K562 (cell line): Measurements from ENCODE around the gene HNRNPF. TPM values are rescaled to one million over a fixed set of nuclear protein-coding genes. Genes with fewer than 3 reads are reported as not detected.
A peak's percentile ranks its signal among the peaks of the same experiment; 100 is the strongest.

Experiments used
- DNMT1 ChIP-seq: fragments of 450-650 bp; IDR thresholded peaks from 2 replicates; pipeline ENCODE4 v1.6.1; 2016; ENCODE audit warnings: antibody characterized with exemption, mild to moderate bottlenecking
- FOXM1 ChIP-seq, 2 experiments: fragments of 450-650 bp in 1 of 2; sonication (generic) in 1 of 2; formaldehyde crosslinking in 1 of 2; IDR thresholded peaks; 2 replicates each; pipeline versions ENCODE4 v1.6.1 to v1.9.0; 2017 to 2022; ENCODE audit warnings: low read depth in 2 of 2, mild to moderate bottlenecking in 2 of 2, missing genetic modification reagents in 1 of 2, moderate library complexity in 1 of 2
- IFI16 ChIP-seq: fragments of 250-450 bp; sonication (Bioruptor Pico); IDR thresholded peaks from 2 replicates; pipeline ENCODE4 v2.1.2; 2022; ENCODE audit warnings: mild to moderate bottlenecking, inconsistent platforms
- KDM5B ChIP-seq: fragments of 200-600 bp; sonication (generic); IDR thresholded peaks from 2 replicates; pipeline ENCODE4 v1.6.1; 2012; ENCODE audit warnings: low read depth, mild to moderate bottlenecking, moderate library complexity, low read length, control low read depth, inconsistent platforms; ENCODE audit not compliant: insufficient replicate concordance
- MCM2 ChIP-seq: fragments of 450-650 bp; IDR thresholded peaks from 2 replicates; pipeline ENCODE4 v1.6.1; 2017; ENCODE audit warnings: low read depth, mild to moderate bottlenecking
- PHB2 ChIP-seq: fragments of 450-650 bp; IDR thresholded peaks from 2 replicates; pipeline ENCODE4 v1.6.1; 2017; ENCODE audit warnings: low read depth
- RB1 ChIP-seq: fragments of 450-650 bp; IDR thresholded peaks from 2 replicates; pipeline ENCODE4 v1.6.1; 2017; ENCODE audit warnings: low read depth, mild to moderate bottlenecking
- SMAD1 ChIP-seq: fragments of 150-350 bp; IDR thresholded peaks from 2 replicates; pipeline ENCODE4 v1.6.1; 2014; ENCODE audit warnings: low read length, low read depth; ENCODE audit not compliant: partially characterized antibody
- ZBTB11 ChIP-seq, 3 experiments: fragments of 200-800 bp in 1 of 3; fragments of 250-450 bp in 1 of 3; fragments of 450-650 bp in 1 of 3; sonication (Bioruptor Pico) in 1 of 3; sonication (Bioruptor generic) in 1 of 3; formaldehyde crosslinking in 1 of 3; IDR thresholded peaks; 2 replicates each; pipeline versions ENCODE4 v1.6.1 to v1.8.0; 2016 to 2022; ENCODE audit warnings: mild to moderate bottlenecking in 2 of 3, missing genetic modification characterization in 2 of 3, missing compliant biosample characterization in 1 of 3, moderate library complexity in 1 of 3
- ZBTB12 ChIP-seq: fragments of 250-450 bp; sonication (Bioruptor Pico); IDR thresholded peaks from 2 replicates; pipeline ENCODE4 v1.4.0; 2020
- ZC3H4 ChIP-seq: sonication (generic); formaldehyde crosslinking; IDR thresholded peaks from 2 replicates; pipeline ENCODE4 v1.9.0; 2021; ENCODE audit warnings: missing genetic modification reagents, borderline replicate concordance
- ZNF316 ChIP-seq: fragments of 450-650 bp; IDR thresholded peaks from 2 replicates; pipeline ENCODE4 v1.6.1; 2016
- ZNF354B ChIP-seq: fragments of 250-450 bp; sonication (Bioruptor Pico); IDR thresholded peaks from 2 replicates; pipeline ENCODE4 v1.4.0; 2020
- ZNF395 ChIP-seq: fragments of 200-800 bp; sonication (Bioruptor generic); IDR thresholded peaks from 2 replicates; pipeline ENCODE4 v1.6.1; 2017; ENCODE audit warnings: missing genetic modification characterization, missing compliant biosample characterization
- ZNF436 ChIP-seq: fragments of 250-450, 450-650 bp; sonication (Bioruptor Pico); formaldehyde crosslinking; IDR thresholded peaks from 2 replicates; pipeline ENCODE4 v1.7.0; 2020; ENCODE audit warnings: mild to moderate bottlenecking
- ZNF583 ChIP-seq: fragments of 250-450 bp; sonication (Bioruptor Pico); IDR thresholded peaks from 2 replicates; pipeline ENCODE4 v1.4.0; 2020
- polyA plus RNA-seq, 8 experiments: library from polyadenylated mRNA; depleted of rRNA in 4 of 8; stranded (reverse) in 5 of 8; unstranded in 3 of 8; fragments of >200 nt; fragmentation: Nextera tagmentation in 2 of 8; fragmentation: Illumina TruSeq in 1 of 8; extraction: Ambion mirVana in 2 of 8; extraction: Trizol in 1 of 8; gene quantifications; 2 replicates each; pipeline versions ENCODE4 v1.2.1 to v1.2.3, GENCODE V29; 2011 to 2014; ENCODE audit warnings: inconsistent platforms in 1 of 8, missing spikeins in 1 of 8
- total RNA-seq, 7 experiments: library from RNA; depleted of rRNA in 6 of 7; stranded (reverse); fragments of >200 nt in 6 of 7; fragmentation: Illumina TruSeq in 2 of 7; extraction: Trizol in 2 of 7; gene quantifications; 2 replicates each; pipeline versions ENCODE4 v1.2.1 to v1.2.3, GENCODE V29; 2011 to 2021; ENCODE audit warnings: low replicate concordance in 1 of 7
- TF ChIP-seq, protein P1 (sequence below): sonication (generic); formaldehyde crosslinking; IDR thresholded peaks from 2 replicates; pipeline ENCODE4 v1.9.0; 2022; ENCODE audit warnings: mild to moderate bottlenecking, missing genetic modification reagents
- TF ChIP-seq, protein P2 (sequence below): fragments of 450-650 bp; IDR thresholded peaks from 2 replicates; pipeline ENCODE4 v1.7.0; 2016; ENCODE audit warnings: borderline replicate concordance

Gene HNRNPF
- total and polyA plus RNA-seq, 9 of the 15 experiments (the other 6 are each of a cell fraction or from before 2014, with no cell fraction given), result 192 to 489 (median 416) TPM

DNA sequence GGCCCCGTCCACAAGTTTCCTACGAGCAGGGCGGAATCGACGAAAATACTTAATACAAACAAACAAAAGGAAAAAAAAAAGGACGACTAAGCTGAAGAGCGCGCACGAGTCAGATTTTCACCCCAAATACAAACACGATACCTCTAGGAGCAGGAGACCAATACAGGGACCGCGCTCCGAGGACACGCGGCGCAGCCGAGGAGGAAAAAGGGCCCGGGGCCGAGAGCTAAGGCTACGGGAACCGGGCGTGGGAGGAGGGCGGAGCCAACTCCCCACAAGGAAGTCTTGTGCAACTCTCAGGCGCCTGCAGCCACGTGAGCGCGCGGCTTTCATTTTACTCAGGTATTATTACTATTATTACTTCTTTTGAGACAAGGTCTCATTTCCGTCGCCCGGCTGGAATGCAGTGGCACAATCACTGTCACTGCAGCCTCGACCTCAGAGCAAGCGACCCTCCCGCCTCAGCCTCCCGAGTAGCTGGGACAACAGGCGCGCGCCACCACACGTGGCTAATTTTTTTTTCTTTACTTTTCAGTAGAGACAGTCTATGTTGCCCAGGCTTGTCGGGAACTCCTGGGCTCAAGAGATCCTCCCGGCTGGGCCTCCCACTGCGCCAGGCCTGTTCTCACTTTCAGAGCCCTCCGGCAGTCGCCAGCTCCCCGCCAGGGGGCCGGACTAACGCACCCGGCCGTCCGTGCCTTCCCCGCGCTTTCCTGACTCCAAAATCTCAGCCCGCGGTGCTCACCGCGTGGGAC lies 1.2 kb downstream of the HNRNPF start (continued):
- TF ChIP-seq ZBTB11 (CRISPR knock-in tag; IDR thresholded peaks at IDR 0.05) (no peak; a peak in 1 of 6 replicates), MCM2 (no peak), ZNF583 (CRISPR knock-in tag) (no peak), ZNF354B (CRISPR knock-in tag) (no peak), DNMT1 (no peak), KDM5B (peak; percentile 91), ZNF316 (no peak), ZC3H4 (0 out of 2 replicates have a peak, but pooled peaks have one; percentile 64), FOXM1 (IDR thresholded peaks at IDR 0.05; ENCODE audit: low read depth) (no peak), FOXM1 (CRISPR knock-in tag; IDR thresholded peaks at IDR 0.05; ENCODE audit: low read depth) (no peak; the same call in 1 of the 2 replicates), SMAD1 (peak; percentile 89), ZNF395 (CRISPR knock-in tag) (no peak), PHB2 (no peak; the same call in 1 of the 2 replicates), IFI16 (CRISPR knock-in tag) (no peak), RB1 (peak; percentile 65; the same call in 1 of the 2 replicates), ZNF436 (CRISPR knock-in tag) (0 out of 2 replicates have a peak, but pooled peaks have one; percentile 31), ZBTB12 (CRISPR knock-in tag) (0 out of 2 replicates have a peak, but pooled peaks have one; percentile 1)
- TF ChIP-seq, protein P1, sequence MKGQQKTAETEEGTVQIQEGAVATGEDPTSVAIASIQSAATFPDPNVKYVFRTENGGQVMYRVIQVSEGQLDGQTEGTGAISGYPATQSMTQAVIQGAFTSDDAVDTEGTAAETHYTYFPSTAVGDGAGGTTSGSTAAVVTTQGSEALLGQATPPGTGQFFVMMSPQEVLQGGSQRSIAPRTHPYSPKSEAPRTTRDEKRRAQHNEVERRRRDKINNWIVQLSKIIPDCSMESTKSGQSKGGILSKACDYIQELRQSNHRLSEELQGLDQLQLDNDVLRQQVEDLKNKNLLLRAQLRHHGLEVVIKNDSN (CRISPR knock-in tag), result peak; percentile 91
- TF ChIP-seq, protein P2, sequence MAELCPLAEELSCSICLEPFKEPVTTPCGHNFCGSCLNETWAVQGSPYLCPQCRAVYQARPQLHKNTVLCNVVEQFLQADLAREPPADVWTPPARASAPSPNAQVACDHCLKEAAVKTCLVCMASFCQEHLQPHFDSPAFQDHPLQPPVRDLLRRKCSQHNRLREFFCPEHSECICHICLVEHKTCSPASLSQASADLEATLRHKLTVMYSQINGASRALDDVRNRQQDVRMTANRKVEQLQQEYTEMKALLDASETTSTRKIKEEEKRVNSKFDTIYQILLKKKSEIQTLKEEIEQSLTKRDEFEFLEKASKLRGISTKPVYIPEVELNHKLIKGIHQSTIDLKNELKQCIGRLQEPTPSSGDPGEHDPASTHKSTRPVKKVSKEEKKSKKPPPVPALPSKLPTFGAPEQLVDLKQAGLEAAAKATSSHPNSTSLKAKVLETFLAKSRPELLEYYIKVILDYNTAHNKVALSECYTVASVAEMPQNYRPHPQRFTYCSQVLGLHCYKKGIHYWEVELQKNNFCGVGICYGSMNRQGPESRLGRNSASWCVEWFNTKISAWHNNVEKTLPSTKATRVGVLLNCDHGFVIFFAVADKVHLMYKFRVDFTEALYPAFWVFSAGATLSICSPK, result 0 out of 2 replicates have a peak, but pooled peaks have one; percentile 72
